SU-DHL-6 (cell line): ENCODE measurements around the gene DNAH17.

Experiments used
- CTCF ChIP-seq: fragments of 200-600 bp; sonication (generic); IDR thresholded peaks from one replicate; pipeline ENCODE4 v1.5.1; 2017; ENCODE audit warnings: antibody characterized with exemption, mild to moderate bottlenecking, low read length, moderate library complexity; ENCODE audit not compliant: insufficient read depth, poor library complexity, severe bottlenecking
- EZH2phosphoT487 ChIP-seq: fragments of 200-600 bp; sonication (generic), shearing (Covaris generic); conservative IDR thresholded peaks from 2 replicates; pipeline ENCODE4 v1.6.1; 2018; ENCODE audit warnings: mild to moderate bottlenecking, antibody characterized with exemption, low read length, moderate library complexity, mixed read lengths

DNA sequence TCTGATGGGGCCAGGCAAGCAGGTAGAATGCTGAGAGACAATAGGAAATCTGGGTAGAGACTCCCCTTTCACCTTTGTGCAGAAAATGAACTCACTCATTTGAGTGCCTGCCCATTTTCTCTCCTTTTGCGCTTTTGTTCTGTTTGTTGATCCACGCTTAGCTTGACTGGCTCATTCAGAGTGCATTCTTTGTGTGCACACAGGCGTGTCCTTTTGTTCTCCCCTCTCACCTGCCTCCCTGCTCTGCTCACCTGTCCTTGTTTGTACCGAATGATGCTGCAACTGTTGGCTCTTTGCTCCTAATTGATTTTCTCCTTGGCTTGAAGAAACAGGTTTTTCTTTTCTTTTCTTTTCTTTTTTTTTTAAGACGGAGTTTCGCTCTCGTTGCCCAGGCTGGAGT lies 183.0 kb downstream of the DNAH17 start:
- TF ChIP-seq CTCF (no peak), EZH2phosphoT487 (no peak)
